Activated CD8-positive, alpha-beta T cell treated with anti-CD3 and anti-CD28 coated beads, Interleukin-2, amount 10 ng/mL, durations not matched to agents 7 days and 5 days (primary cell): Measurements from ENCODE around the gene MAP3K14. TPM values are rescaled to one million over a fixed set of nuclear protein-coding genes. Genes with fewer than 3 reads are reported as not detected.

Experiments used
- ATAC-seq: fragments of 150-1000 bp; cut with Tn5 transposase; one replicate; pipeline ENCODE4 v1.10.0; 2021; ENCODE audit warnings: moderate library complexity
- CTCF ChIA-PET: fragments of 350-600 bp; sonication (Branson Sonifier 250); formaldehyde crosslinking; loops from one replicate; lab custom pipeline; 2021; ENCODE audit warnings: antibody characterized with exemption; lab: Charles Lee
- POLR2A ChIA-PET: fragments of 350-600 bp; sonication (Branson Sonifier 250); formaldehyde crosslinking; loops from one replicate; lab custom pipeline; 2021; ENCODE audit warnings: antibody characterized with exemption; lab: Charles Lee
- DNase-seq: peaks from one replicate; pipeline ENCODE4 v3.0.0-alpha.2; 2020
- H3K27ac Mint-ChIP-seq: one replicate; pipeline ENCODE4 v1.8.0; 2021; ENCODE audit warnings: mild to moderate bottlenecking, mixed read lengths
- H3K27me3 Mint-ChIP-seq: one replicate; pipeline ENCODE4 v1.8.0; 2021; ENCODE audit warnings: low read depth, mixed read lengths
- H3K36me3 Mint-ChIP-seq: one replicate; pipeline ENCODE4 v1.8.0; 2021; ENCODE audit warnings: low read depth, mixed read lengths
- H3K4me1 Mint-ChIP-seq: one replicate; pipeline ENCODE4 v1.8.0; 2021; ENCODE audit warnings: low read depth, mixed read lengths
- H3K4me3 Mint-ChIP-seq: one replicate; pipeline ENCODE4 v1.8.0; 2021; ENCODE audit warnings: mild to moderate bottlenecking, mixed read lengths
- H3K9me3 Mint-ChIP-seq: one replicate; pipeline ENCODE4 v1.8.0; 2022; ENCODE audit warnings: mixed read lengths; ENCODE audit not compliant: insufficient read depth
- total RNA-seq, 2 experiments: library from RNA; stranded (reverse); gene quantifications; one replicate each; pipeline ENCODE4 v1.2.3, GENCODE V29; 2021

The MAP3K14 gene
- total RNA-seq, 2 experiments from 2014 or later: 17.5 to 23.8 TPM

- Mint-ChIP-seq H3K27ac (peak overlapping the region; percentile 50), H3K9me3 (no peaks in the 10 kb centered on the region), H3K4me1 (peaks cover 49% of the 10 kb centered on the region), H3K4me3 (no peak overlapping the region), H3K36me3 (peaks cover 42% of the 10 kb centered on the region), H3K27me3 (no peaks in the 10 kb centered on the region)
- POLR2A ChIA-PET: interaction anchor here (0.6 to 1.2 kb wide), 4 partner anchors 11 to 141 kb away, joined by 3 to 6 read pairs (median 4); no protein-coding TSS in a partner anchor
- CTCF ChIA-PET: interaction anchor here (1.1 to 5.9 kb wide), 3 partner anchors 12 to 30 kb away, joined by 3 to 33 read pairs (median 4); no protein-coding TSS in a partner anchor
- ATAC-seq (no peak), DNase-seq (no peak)
These were observed 28.0 kb downstream of the MAP3K14 start for GRCh38 chr17:45288825-45289224.

GRCh38 chr17:45287526-45288500 is 29.0 kb downstream of the MAP3K14 start:
- Mint-ChIP-seq H3K27ac (no peak overlapping the region), H3K9me3 (no peaks in the 10 kb centered on the region), H3K36me3 (peaks cover 45% of the 10 kb centered on the region), H3K4me1 (peaks cover 50% of the 10 kb centered on the region), H3K27me3 (no peaks in the 10 kb centered on the region), H3K4me3 (no peak overlapping the region)
- ATAC-seq (no peak), DNase-seq (no peak)
- ChIA-PET POLR2A (interaction anchor here (0.5 to 1.4 kb wide), 4 partner anchors 25 to 140 kb away, joined by 3 to 4 read pairs (median 3); no protein-coding TSS in a partner anchor), CTCF (interaction anchor here (1.0 to 5.9 kb wide), 6 partner anchors 11 to 97 kb away, joined by 3 to 33 read pairs (median 4); no protein-coding TSS in a partner anchor)

GRCh38 chr17:45286286-45286685 is 30.5 kb downstream of the MAP3K14 start:
- peaks cover 53% of the 10 kb centered on the region for H3K36me3 Mint-ChIP-seq
- H3K9me3 Mint-ChIP-seq: no peaks in the 10 kb centered on the region
- no peak for DNase-seq
- no peaks in the 10 kb centered on the region for H3K27me3 Mint-ChIP-seq
- H3K27ac Mint-ChIP-seq: peak overlapping the region; percentile 72
- no peak for ATAC-seq
- peaks cover 43% of the 10 kb centered on the region for H3K4me1 Mint-ChIP-seq
- no peak overlapping the region for H3K4me3 Mint-ChIP-seq
- CTCF ChIA-PET: interaction anchor here (0.8 to 5.9 kb wide), 11 partner anchors 9 to 99 kb away, joined by 3 to 33 read pairs (median 5); partner anchors contain the start of gene MAP3K14
- POLR2A ChIA-PET: no interaction called here

- ChIA-PET CTCF (interaction anchor here (0.9 to 5.9 kb wide), 10 partner anchors 8 to 101 kb away, joined by 3 to 33 read pairs (median 6); partner anchors contain the start of gene MAP3K14), POLR2A (interaction anchor here (1.0 kb wide), 1 partner anchor 32 kb away, joined by 4 read pairs; no protein-coding TSS in a partner anchor)
- Mint-ChIP-seq H3K4me3 (no peak overlapping the region), H3K9me3 (no peaks in the 10 kb centered on the region), H3K27ac (peak overlapping the region; percentile 77), H3K27me3 (no peaks in the 10 kb centered on the region), H3K36me3 (peaks cover 48% of the 10 kb centered on the region), H3K4me1 (peaks cover 26% of the 10 kb centered on the region)
- peak; percentile 53 for ATAC-seq
- DNase-seq: peak; percentile 42
These were observed 32.4 kb downstream of the MAP3K14 start for GRCh38 chr17:45284176-45285140.

GRCh38 chr17:45283711-45284110 is 33.1 kb downstream of the MAP3K14 start:
- H3K27ac Mint-ChIP-seq: peak overlapping the region; percentile 77
- POLR2A ChIA-PET: interaction anchor here (1.0 kb wide), 1 partner anchor 33 kb away, joined by 4 read pairs; no protein-coding TSS in a partner anchor
- H3K4me3 Mint-ChIP-seq: no peak overlapping the region
- peaks cover 30% of the 10 kb centered on the region for H3K4me1 Mint-ChIP-seq
- no peak for DNase-seq
- CTCF ChIA-PET: interaction anchor here (0.9 to 4.4 kb wide), 7 partner anchors 28 to 135 kb away, joined by 3 to 25 read pairs (median 6); partner anchors contain the start of genes HEXIM1 and MAP3K14
- no peak for ATAC-seq
- no peaks in the 10 kb centered on the region for H3K9me3 Mint-ChIP-seq
- peaks cover 47% of the 10 kb centered on the region for H3K36me3 Mint-ChIP-seq
- no peaks in the 10 kb centered on the region for H3K27me3 Mint-ChIP-seq

GRCh38 chr17:45282683-45283644 is 33.9 kb downstream of the MAP3K14 start:
- Mint-ChIP-seq H3K27ac (peak overlapping the region; percentile 77), H3K27me3 (no peaks in the 10 kb centered on the region), H3K9me3 (no peaks in the 10 kb centered on the region), H3K4me3 (no peak overlapping the region), H3K4me1 (peaks cover 32% of the 10 kb centered on the region), H3K36me3 (peaks cover 46% of the 10 kb centered on the region)
- ATAC-seq (peak; percentile 54), DNase-seq (peak; percentile 29)
- POLR2A ChIA-PET: no interaction called here
- CTCF ChIA-PET: interaction anchor here (0.9 to 4.4 kb wide), 8 partner anchors 29 to 134 kb away, joined by 3 to 25 read pairs (median 6); partner anchors contain the start of genes HEXIM1 and MAP3K14

- DNase-seq (no peak), ATAC-seq (no peak)
- peaks cover 41% of the 10 kb centered on the region for H3K36me3 Mint-ChIP-seq
- H3K9me3 Mint-ChIP-seq: no peaks in the 10 kb centered on the region
- ChIA-PET CTCF (interaction anchor here (4.6 to 6.3 kb wide), 2 partner anchors 36 to 105 kb away, joined by 73 to 199 read pairs; partner anchors contain the start of gene MAP3K14), POLR2A (no interaction called here)
- no peak overlapping the region for H3K27ac Mint-ChIP-seq
- H3K4me3 Mint-ChIP-seq: no peak overlapping the region
- H3K4me1 Mint-ChIP-seq: peaks cover 38% of the 10 kb centered on the region
- no peaks in the 10 kb centered on the region for H3K27me3 Mint-ChIP-seq
These were observed 36.9 kb downstream of the MAP3K14 start for GRCh38 chr17:45279898-45280297.

- H3K4me3 Mint-ChIP-seq: no peak overlapping the region
These were observed 38.8 kb downstream of the MAP3K14 start for GRCh38 chr17:45277992-45278391.

GRCh38 chr17:45277216-45277849 is 39.5 kb downstream of the MAP3K14 start:
- Mint-ChIP-seq H3K4me1 (peaks cover 17% of the 10 kb centered on the region), H3K27me3 (no peaks in the 10 kb centered on the region), H3K27ac (peak overlapping the region; percentile 3), H3K9me3 (no peaks in the 10 kb centered on the region), H3K4me3 (no peak overlapping the region), H3K36me3 (peaks cover 31% of the 10 kb centered on the region)
- ChIA-PET POLR2A (interaction anchor here (0.5 to 2.5 kb wide), 7 partner anchors 8 to 111 kb away, joined by 3 to 17 read pairs (median 5); partner anchors contain the start of gene MAP3K14), CTCF (interaction anchor here (0.9 to 6.3 kb wide), 46 partner anchors 10 to 142 kb away, joined by 3 to 199 read pairs (median 7); partner anchors contain the start of genes ACBD4, FMNL1 and MAP3K14)
- DNase-seq: peak; percentile 93
- peak; percentile 91 for ATAC-seq

More at GRCh38 chr17:45277992-45278391, 38.8 kb downstream of the MAP3K14 start:
- Mint-ChIP-seq H3K36me3 (peaks cover 34% of the 10 kb centered on the region), H3K4me1 (peaks cover 23% of the 10 kb centered on the region), H3K27ac (no peak overlapping the region), H3K9me3 (no peaks in the 10 kb centered on the region), H3K27me3 (no peaks in the 10 kb centered on the region)
- CTCF ChIA-PET: interaction anchor here (0.8 to 6.3 kb wide), 39 partner anchors 10 to 143 kb away, joined by 3 to 199 read pairs (median 10); partner anchors contain the start of genes ACBD4, FMNL1 and MAP3K14
- ATAC-seq (no peak), DNase-seq (no peak)
- POLR2A ChIA-PET: interaction anchor here (0.5 to 2.5 kb wide), 7 partner anchors 9 to 110 kb away, joined by 3 to 17 read pairs (median 5); partner anchors contain the start of gene MAP3K14
